GM12801 (cell line): ENCODE measurements around the gene PHACTR2.

Experiments used
- CTCF ChIP-seq: IDR thresholded peaks from one replicate; pipeline ENCODE4 v1.5.1; 2011; ENCODE audit warnings: control low read depth; ENCODE audit not compliant: insufficient read length; ENCODE audit errors: extremely low read depth

PHACTR2 gene

GRCh38 chr6:143691900-143692636 is 14.3 kb downstream of the PHACTR2 start:
- no peak for TF ChIP-seq CTCF

- TF ChIP-seq CTCF: no peak
Measured at GRCh38 chr6:143692696-143693095, 14.9 kb downstream of the PHACTR2 start.

- no peak for TF ChIP-seq CTCF
Measured at GRCh38 chr6:143694013-143694412, 16.2 kb downstream of the PHACTR2 start.

GRCh38 chr6:143694560-143694959 is 16.8 kb downstream of the PHACTR2 start:
- no peak for TF ChIP-seq CTCF

- no peak for TF ChIP-seq CTCF
Measured at GRCh38 chr6:143695130-143695968, 17.6 kb downstream of the PHACTR2 start.

- no peak for TF ChIP-seq CTCF
Measured at GRCh38 chr6:143695969-143696663, 18.4 kb downstream of the PHACTR2 start.

- no peak for TF ChIP-seq CTCF
Measured at GRCh38 chr6:143696664-143697000, 18.9 kb downstream of the PHACTR2 start.
